ENCODE measurements around the gene CREBZF.

CREBZF gene

GRCh38 chr11:85697747-85698146, 32.8 kb upstream of the CREBZF start:
- Histone ChIP-seq H3K18ac (ENCODE audit: low read depth in 1 of 2, low read length in 2 of 2) (no peak overlapping the region), H2BK12ac (ENCODE audit: low read length in 2 of 2) (no peak overlapping the region), H3K9ac (ENCODE audit: low read length) (no peak overlapping the region), H2AK5ac (ENCODE audit: low read length, severe bottlenecking) (no peak overlapping the region), H3K14ac (ENCODE audit: low read length in 2 of 2) (no peak overlapping the region), H3K4me2 (ENCODE audit: low read length, poor library complexity, severe bottlenecking) (no peak overlapping the region), H2BK5ac (ENCODE audit: low read depth, low read length, poor library complexity, severe bottlenecking) (no peak overlapping the region), H4K91ac (ENCODE audit: low read length) (no peak overlapping the region), H3K9me3 (ENCODE audit: control insufficient read depth, low read length) (no peaks in the 10 kb centered on the region), H3K4ac (ENCODE audit: low read depth in 1 of 2, low read length in 2 of 2) (no peak overlapping the region), H3K36me3 (ENCODE audit: control insufficient read depth in 1 of 2, insufficient read depth in 2 of 2, low read depth in 1 of 2, low read length in 2 of 2) (peaks cover 3 to 57% of the 10 kb centered on the region in 2 experiments), H3K4me1 (ENCODE audit: control insufficient read depth, insufficient read depth, low read depth, low read length) (no peaks in the 10 kb centered on the region), H3K27me3 (ENCODE audit: control insufficient read depth in 1 of 2, insufficient read depth in 1 of 2, low read length in 2 of 2) (no peaks in the 10 kb centered on the region), H2BK120ac (ENCODE audit: low read depth, low read length) (no peak overlapping the region), H3K4me3 (ENCODE audit: insufficient read depth in 1 of 2, low read depth in 1 of 2, low read length in 2 of 2) (no peak overlapping the region), H2BK15ac (ENCODE audit: low read depth, poor library complexity, severe bottlenecking) (no peak overlapping the region), H3K79me1 (replicated peaks; ENCODE audit: low read length, poor library complexity, severe bottlenecking) (no peaks in the 10 kb centered on the region), H2AFZ (ENCODE audit: low read depth, low read length) (no peak overlapping the region), H3K27ac (ENCODE audit: low read length, poor library complexity, severe bottlenecking) (no peak overlapping the region), H3K23ac (ENCODE audit: low read length in 2 of 2) (no peak overlapping the region), H4K8ac (ENCODE audit: low read length) (no peak overlapping the region)
- WGBS = no CpG with 5 or more reads among the region's 2 CpGs
- DNase-seq = no peak

GRCh38 chr11:85695546-85695945, 30.6 kb upstream of the CREBZF start:
- H2AFZ ChIP-seq (ENCODE audit: low read depth, low read length) = no peak overlapping the region
- no peak overlapping the region for H2BK5ac ChIP-seq (ENCODE audit: low read depth, low read length, poor library complexity, severe bottlenecking)
- H2BK15ac ChIP-seq (ENCODE audit: low read depth, poor library complexity, severe bottlenecking) = no peak overlapping the region
- no peak overlapping the region for H2BK120ac ChIP-seq (ENCODE audit: low read depth, low read length)
- no peaks in the 10 kb centered on the region for H3K27me3 ChIP-seq (ENCODE audit: control insufficient read depth in 1 of 2, insufficient read depth in 1 of 2, low read length in 2 of 2)
- peaks cover 0 to 61% of the 10 kb centered on the region in 2 experiments for H3K36me3 ChIP-seq (ENCODE audit: control insufficient read depth in 1 of 2, insufficient read depth in 2 of 2, low read depth in 1 of 2, low read length in 2 of 2)
- H3K27ac ChIP-seq (ENCODE audit: low read length, poor library complexity, severe bottlenecking) = no peak overlapping the region
- H3K4me2 ChIP-seq (ENCODE audit: low read length, poor library complexity, severe bottlenecking) = no peak overlapping the region
- H3K9ac ChIP-seq (ENCODE audit: low read length) = no peak overlapping the region
- no peak overlapping the region for H4K91ac ChIP-seq (ENCODE audit: low read length)
- no peaks in the 10 kb centered on the region for H3K9me3 ChIP-seq (ENCODE audit: control insufficient read depth, low read length)
- no peaks in the 10 kb centered on the region for H3K79me1 ChIP-seq (replicated peaks; ENCODE audit: low read length, poor library complexity, severe bottlenecking)
- H2AK5ac ChIP-seq (ENCODE audit: low read length, severe bottlenecking) = no peak overlapping the region
- H3K23ac ChIP-seq (ENCODE audit: low read length in 2 of 2) = no peak overlapping the region
- no peak overlapping the region for H4K8ac ChIP-seq (ENCODE audit: low read length)
- no peak overlapping the region for H3K18ac ChIP-seq (ENCODE audit: low read depth in 1 of 2, low read length in 2 of 2)
- no peak overlapping the region for H3K14ac ChIP-seq (ENCODE audit: low read length in 2 of 2)
- H3K4me1 ChIP-seq (ENCODE audit: control insufficient read depth, insufficient read depth, low read depth, low read length) = no peaks in the 10 kb centered on the region
- H2BK12ac ChIP-seq (ENCODE audit: low read length in 2 of 2) = no peak overlapping the region
- no peak for DNase-seq
- no peak overlapping the region for H3K4me3 ChIP-seq (ENCODE audit: insufficient read depth in 1 of 2, low read depth in 1 of 2, low read length in 2 of 2)
- H3K4ac ChIP-seq (ENCODE audit: low read depth in 1 of 2, low read length in 2 of 2) = no peak overlapping the region

GRCh38 chr11:85694385-85694980, 29.6 kb upstream of the CREBZF start:
- WGBS = 100% methylated on average over 1 of the region's 1 CpG
- H3K23ac ChIP-seq (ENCODE audit: low read length in 2 of 2) = no peak overlapping the region

GRCh38 chr11:85685820-85686459, 21.0 kb upstream of the CREBZF start, which contains the start of gene CCDC89:
Gene CCDC89, minus strand, starts transcription at chr11:85686195. Its CDS starts 65 bp downstream, at chr11:85686130.
- Histone ChIP-seq H2BK15ac (ENCODE audit: low read depth, poor library complexity, severe bottlenecking) (no peak within 1 kb of the TSS), H2AFZ (ENCODE audit: low read depth, low read length) (peak within 1 kb of the TSS; percentile 29), H3K4me3 (ENCODE audit: insufficient read depth in 1 of 2, low read depth in 1 of 2, low read length in 2 of 2) (peak within 1 kb of the TSS in 1 of 2 experiments; percentile 82), H3K9me3 (ENCODE audit: control insufficient read depth, low read length) (no peaks in the 10 kb centered on the region), H3K23ac (ENCODE audit: low read length in 2 of 2) (no peak within 1 kb of the TSS), H3K9ac (ENCODE audit: low read length) (peak within 1 kb of the TSS; percentile 87), H3K27me3 (ENCODE audit: control insufficient read depth in 1 of 2, insufficient read depth in 1 of 2, low read length in 2 of 2) (no peaks in the 10 kb centered on the region), H2BK120ac (ENCODE audit: low read depth, low read length) (no peak within 1 kb of the TSS), H3K4ac (ENCODE audit: low read depth in 1 of 2, low read length in 2 of 2) (no peak within 1 kb of the TSS), H2BK12ac (ENCODE audit: low read length in 2 of 2) (no peak within 1 kb of the TSS), H3K18ac (ENCODE audit: low read depth in 1 of 2, low read length in 2 of 2) (no peak within 1 kb of the TSS), H4K91ac (ENCODE audit: low read length) (no peak within 1 kb of the TSS), H3K4me2 (ENCODE audit: low read length, poor library complexity, severe bottlenecking) (no peak within 1 kb of the TSS), H4K8ac (ENCODE audit: low read length) (no peak within 1 kb of the TSS), H3K4me1 (ENCODE audit: control insufficient read depth, insufficient read depth, low read depth, low read length) (no peaks in the 10 kb centered on the region), H2BK5ac (ENCODE audit: low read depth, low read length, poor library complexity, severe bottlenecking) (no peak within 1 kb of the TSS), H3K27ac (ENCODE audit: low read length, poor library complexity, severe bottlenecking) (no peak within 1 kb of the TSS), H3K79me1 (replicated peaks; ENCODE audit: low read length, poor library complexity, severe bottlenecking) (no peaks in the 10 kb centered on the region), H2AK5ac (ENCODE audit: low read length, severe bottlenecking) (no peak within 1 kb of the TSS), H3K36me3 (ENCODE audit: control insufficient read depth in 1 of 2, insufficient read depth in 2 of 2, low read depth in 1 of 2, low read length in 2 of 2) (peaks cover 2 to 9% of the 10 kb centered on the region in 2 experiments), H3K14ac (ENCODE audit: low read length in 2 of 2) (peak within 1 kb of the TSS in 1 of 2 experiments; percentile 57)
- 88% methylated on average over 13 of the region's 13 CpGs for WGBS
- DNase-seq = peak; percentile 62

More at GRCh38 chr11:85694385-85694980, 29.6 kb upstream of the CREBZF start:
- peak; percentile 47 for DNase-seq
- H3K27me3 ChIP-seq (ENCODE audit: control insufficient read depth in 1 of 2, insufficient read depth in 1 of 2, low read length in 2 of 2) = no peaks in the 10 kb centered on the region
- no peak overlapping the region for H2BK5ac ChIP-seq (ENCODE audit: low read depth, low read length, poor library complexity, severe bottlenecking)
- H4K8ac ChIP-seq (ENCODE audit: low read length) = no peak overlapping the region
- no peak overlapping the region for H3K4me3 ChIP-seq (ENCODE audit: insufficient read depth in 1 of 2, low read depth in 1 of 2, low read length in 2 of 2)
- no peak overlapping the region for H2BK120ac ChIP-seq (ENCODE audit: low read depth, low read length)
- H2AFZ ChIP-seq (ENCODE audit: low read depth, low read length) = no peak overlapping the region
- no peak overlapping the region for H3K18ac ChIP-seq (ENCODE audit: low read depth in 1 of 2, low read length in 2 of 2)
- H3K9ac ChIP-seq (ENCODE audit: low read length) = peak overlapping the region; percentile 42
- no peak overlapping the region for H4K91ac ChIP-seq (ENCODE audit: low read length)
- H3K4me1 ChIP-seq (ENCODE audit: control insufficient read depth, insufficient read depth, low read depth, low read length) = no peaks in the 10 kb centered on the region
- H3K4ac ChIP-seq (ENCODE audit: low read depth in 1 of 2, low read length in 2 of 2) = no peak overlapping the region
- no peaks in the 10 kb centered on the region for H3K79me1 ChIP-seq (replicated peaks; ENCODE audit: low read length, poor library complexity, severe bottlenecking)
- H2BK15ac ChIP-seq (ENCODE audit: low read depth, poor library complexity, severe bottlenecking) = no peak overlapping the region
- H3K9me3 ChIP-seq (ENCODE audit: control insufficient read depth, low read length) = no peaks in the 10 kb centered on the region
- H3K14ac ChIP-seq (ENCODE audit: low read length in 2 of 2) = no peak overlapping the region
- H2AK5ac ChIP-seq (ENCODE audit: low read length, severe bottlenecking) = no peak overlapping the region
- peaks cover 0 to 61% of the 10 kb centered on the region in 2 experiments for H3K36me3 ChIP-seq (ENCODE audit: control insufficient read depth in 1 of 2, insufficient read depth in 2 of 2, low read depth in 1 of 2, low read length in 2 of 2)
- H3K4me2 ChIP-seq (ENCODE audit: low read length, poor library complexity, severe bottlenecking) = no peak overlapping the region
- peak overlapping the region; percentile 26 for H3K27ac ChIP-seq (ENCODE audit: low read length, poor library complexity, severe bottlenecking)
- no peak overlapping the region for H2BK12ac ChIP-seq (ENCODE audit: low read length in 2 of 2)

Data from mesenchymal stem cell (in vitro differentiated cells and primary cell).